ENCODE data around the gene TAPBP. TPM values are rescaled to one million over a fixed set of nuclear protein-coding genes. Genes with fewer than 3 reads are reported as not detected.
"Not testable (repeated sequence)": the region's sequence is repeated elsewhere in the genome, so short reads cannot be mapped to it uniquely, and the experiment has no call there.

Gene TAPBP
- total RNA-seq, 1 experiment from 2014 or later = 67.2 TPM

DNA sequence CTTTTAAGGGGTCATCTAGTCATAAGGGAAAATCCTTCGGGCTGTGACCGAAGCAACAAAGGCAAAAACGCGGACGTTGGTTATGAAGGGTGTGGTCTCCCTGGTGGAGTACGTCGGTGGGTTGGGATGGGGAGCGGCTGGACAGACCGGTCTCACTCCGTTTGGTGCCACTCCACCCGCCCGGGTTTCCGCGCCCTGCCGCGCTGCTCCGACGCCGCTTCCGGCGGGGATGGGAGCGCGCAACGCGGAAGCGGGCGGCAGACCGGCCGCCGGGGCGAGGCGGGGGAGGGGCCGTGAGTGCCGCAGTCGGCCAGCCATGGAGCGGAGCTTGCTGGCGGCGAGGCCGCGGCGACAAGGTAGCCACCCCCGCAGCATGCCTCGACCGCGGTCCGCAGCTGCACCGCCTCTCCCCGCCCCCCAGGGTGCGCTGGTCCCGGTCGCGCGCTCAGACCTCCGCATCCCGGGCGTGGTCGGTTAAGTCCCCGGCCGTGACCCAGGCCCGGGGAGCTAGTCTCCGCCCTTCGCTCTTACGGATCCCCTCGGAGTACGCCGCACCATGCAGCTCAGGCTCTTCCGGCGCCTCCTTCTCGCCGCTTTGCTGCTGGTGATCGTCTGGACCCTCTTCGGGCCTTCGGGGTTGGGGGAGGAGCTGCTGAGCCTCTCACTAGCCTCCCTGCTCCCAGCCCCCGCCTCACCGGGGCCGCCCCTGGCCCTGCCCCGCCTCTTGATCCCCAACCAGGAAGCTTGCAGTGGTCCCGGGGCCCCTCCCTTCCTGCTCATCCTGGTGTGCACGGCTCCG is 36.8 kb downstream of the TAPBP start, which contains the start of gene B3GALT4:
TSS of gene B3GALT4 (plus strand) at position 260 of the 799 bp plus-strand sequence. CDS start at position 557, 297 bp downstream.
- H3K9me2 ChIP-seq (replicated peaks; ENCODE audit: low read length) = no peaks in the 10 kb centered on the region
- H3K27me3 ChIP-seq (ENCODE audit: low read length) = no peaks in the 10 kb centered on the region
- peak within 1 kb of the TSS; percentile 98 for H3K4me2 ChIP-seq (ENCODE audit: low read length)
- H3K36me3 ChIP-seq (ENCODE audit: low read depth, low read length) = peaks cover 44% of the 10 kb centered on the region
- H3K9me3 ChIP-seq (ENCODE audit: low read length) = no peaks in the 10 kb centered on the region
- ChIA-PET POLR2A (ENCODE audit: unreplicated experiment) (interaction anchor here (0.8 kb wide), 1 partner anchor 29 kb away, joined by 7 read pairs; no protein-coding TSS in a partner anchor), CTCF (interaction anchor here (1.1 to 1.6 kb wide), 2 partner anchors 22 to 41 kb away, joined by 3 to 18 read pairs; partner anchors contain the start of gene ZBTB22)
- H3K9ac ChIP-seq (ENCODE audit: low read length) = peak within 1 kb of the TSS; percentile 71
- intact Hi-C loops (cut with micrococcal nuclease) = loop anchor here (10.0 kb wide), 1 partner anchor 72 kb away; the partner anchor contains the start of genes HSD17B8, RING1, RXRB and SLC39A7
- DNase-seq (peak; percentile 92), ATAC-seq (peak; percentile 70)
- peaks cover 29% of the 10 kb centered on the region for H3F3A ChIP-seq (ENCODE audit: low read length, unreplicated experiment)
- H3K27ac ChIP-seq (ENCODE audit: low read length) = peak within 1 kb of the TSS; percentile 77
- H4K20me1 ChIP-seq (ENCODE audit: low read length) = peaks cover 38% of the 10 kb centered on the region
- H2AFZ ChIP-seq (ENCODE audit: low read length) = peak within 1 kb of the TSS; percentile 57
- no TSS peak for BruUV-seq (replicated peaks)
- TF ChIP-seq, protein P1, sequence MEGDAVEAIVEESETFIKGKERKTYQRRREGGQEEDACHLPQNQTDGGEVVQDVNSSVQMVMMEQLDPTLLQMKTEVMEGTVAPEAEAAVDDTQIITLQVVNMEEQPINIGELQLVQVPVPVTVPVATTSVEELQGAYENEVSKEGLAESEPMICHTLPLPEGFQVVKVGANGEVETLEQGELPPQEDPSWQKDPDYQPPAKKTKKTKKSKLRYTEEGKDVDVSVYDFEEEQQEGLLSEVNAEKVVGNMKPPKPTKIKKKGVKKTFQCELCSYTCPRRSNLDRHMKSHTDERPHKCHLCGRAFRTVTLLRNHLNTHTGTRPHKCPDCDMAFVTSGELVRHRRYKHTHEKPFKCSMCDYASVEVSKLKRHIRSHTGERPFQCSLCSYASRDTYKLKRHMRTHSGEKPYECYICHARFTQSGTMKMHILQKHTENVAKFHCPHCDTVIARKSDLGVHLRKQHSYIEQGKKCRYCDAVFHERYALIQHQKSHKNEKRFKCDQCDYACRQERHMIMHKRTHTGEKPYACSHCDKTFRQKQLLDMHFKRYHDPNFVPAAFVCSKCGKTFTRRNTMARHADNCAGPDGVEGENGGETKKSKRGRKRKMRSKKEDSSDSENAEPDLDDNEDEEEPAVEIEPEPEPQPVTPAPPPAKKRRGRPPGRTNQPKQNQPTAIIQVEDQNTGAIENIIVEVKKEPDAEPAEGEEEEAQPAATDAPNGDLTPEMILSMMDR (conservative IDR thresholded peaks at IDR 0.05; ENCODE audit: low read depth, low read length) = no peak
- TF ChIP-seq EZH2 (IDR thresholded peaks at IDR 0.05; ENCODE audit: low read length, unreplicated experiment) (no peak), EZH2phosphoT487 (IDR thresholded peaks at IDR 0.05; ENCODE audit: borderline replicate concordance, low read length) (no peak)
- peak within 1 kb of the TSS; percentile 87 for H3K4me3 ChIP-seq (ENCODE audit: low read length)
- peaks cover 42% of the 10 kb centered on the region for H3K4me1 ChIP-seq (ENCODE audit: insufficient read depth, low read length)
- H3K79me2 ChIP-seq (ENCODE audit: low read length) = peaks cover 38% of the 10 kb centered on the region

DNA sequence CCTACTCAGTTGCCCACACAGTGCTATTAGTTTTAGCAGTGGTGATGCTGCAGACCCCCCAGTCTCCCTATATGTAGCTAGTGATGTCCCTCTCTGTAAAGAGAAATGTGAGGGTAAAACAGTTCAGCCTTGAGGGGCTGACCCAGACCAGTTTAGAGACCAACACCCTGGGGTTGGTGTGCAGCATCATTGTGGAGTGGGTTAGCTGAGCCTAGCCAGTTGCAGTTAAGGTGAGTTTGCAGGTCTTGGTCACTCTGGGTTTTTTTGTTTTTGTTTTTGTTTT is 37.4 kb downstream of the TAPBP start:
- Histone ChIP-seq H3K79me2 (ENCODE audit: low read length) (peaks cover 40% of the 10 kb centered on the region), H3K4me2 (ENCODE audit: low read length) (peak overlapping the region; percentile 98), H3K9me2 (replicated peaks; ENCODE audit: low read length) (no peaks in the 10 kb centered on the region), H2AFZ (ENCODE audit: low read length) (no peak overlapping the region), H3K9me3 (ENCODE audit: low read length) (no peaks in the 10 kb centered on the region), H3K36me3 (ENCODE audit: low read depth, low read length) (peaks cover 43% of the 10 kb centered on the region), H4K20me1 (ENCODE audit: low read length) (peaks cover 38% of the 10 kb centered on the region), H3K9ac (ENCODE audit: low read length) (peak overlapping the region; percentile 71), H3K27me3 (ENCODE audit: low read length) (no peaks in the 10 kb centered on the region), H3K4me1 (ENCODE audit: insufficient read depth, low read length) (peaks cover 42% of the 10 kb centered on the region), H3K27ac (ENCODE audit: low read length) (peak overlapping the region; percentile 77), H3F3A (ENCODE audit: low read length, unreplicated experiment) (peaks cover 29% of the 10 kb centered on the region), H3K4me3 (ENCODE audit: low read length) (peak overlapping the region; percentile 87)
- intact Hi-C loops (cut with micrococcal nuclease) = loop anchor here (10.0 kb wide), 1 partner anchor 72 kb away; the partner anchor contains the start of genes HSD17B8, RING1, RXRB and SLC39A7
- ChIA-PET CTCF (interaction anchor here (1.1 to 1.6 kb wide), 2 partner anchors 23 to 41 kb away, joined by 3 to 18 read pairs; partner anchors contain the start of gene ZBTB22), POLR2A (ENCODE audit: unreplicated experiment) (interaction anchor here (0.5 kb wide), 1 partner anchor 13 kb away, joined by 12 read pairs; the partner anchor contains the start of genes PFDN6 and WDR46)
- BruUV-seq (replicated peaks) = no TSS peak
- DNase-seq (no peak), ATAC-seq (no peak)
- TF ChIP-seq EZH2 (IDR thresholded peaks at IDR 0.05; ENCODE audit: low read length, unreplicated experiment) = no peak
- TF ChIP-seq, protein P1 (conservative IDR thresholded peaks at IDR 0.05; ENCODE audit: low read depth, low read length) = no peak
- TF ChIP-seq EZH2phosphoT487 (IDR thresholded peaks at IDR 0.05; ENCODE audit: borderline replicate concordance, low read length) = no peak

DNA sequence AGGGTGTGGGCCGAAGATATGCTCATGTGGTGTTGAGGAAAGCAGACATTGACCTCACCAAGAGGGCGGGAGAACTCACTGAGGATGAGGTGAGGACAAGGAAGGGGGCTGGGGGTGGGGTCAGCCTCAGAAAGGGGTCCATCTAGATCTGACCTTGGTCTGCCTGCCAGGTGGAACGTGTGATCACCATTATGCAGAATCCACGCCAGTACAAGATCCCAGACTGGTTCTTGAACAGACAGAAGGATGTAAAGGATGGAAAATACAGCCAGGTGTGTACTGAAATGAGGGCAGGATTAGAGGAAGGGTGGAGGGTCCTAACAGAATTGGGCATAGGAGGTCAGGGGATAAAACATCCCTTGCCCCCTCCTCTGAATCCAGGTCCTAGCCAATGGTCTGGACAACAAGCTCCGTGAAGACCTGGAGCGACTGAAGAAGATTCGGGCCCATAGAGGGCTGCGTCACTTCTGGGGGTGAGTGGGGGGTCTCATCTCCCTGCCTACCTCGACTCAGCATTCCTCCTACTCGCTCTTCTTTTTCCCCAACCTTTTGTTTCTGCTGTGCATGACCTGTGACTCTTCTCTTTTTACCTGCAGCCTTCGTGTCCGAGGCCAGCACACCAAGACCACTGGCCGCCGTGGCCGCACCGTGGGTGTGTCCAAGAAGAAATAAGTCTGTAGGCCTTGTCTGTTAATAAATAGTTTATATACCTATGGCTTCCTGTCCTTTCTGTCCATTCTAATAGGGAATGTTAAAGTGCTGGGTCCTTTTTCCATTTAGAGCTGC is 37.9 kb downstream of the TAPBP start:
- peak overlapping the region; percentile 77 for H3K27ac ChIP-seq (ENCODE audit: low read length)
- POLR2A ChIA-PET (ENCODE audit: unreplicated experiment) = interaction anchor here (0.5 kb wide), 1 partner anchor 13 kb away, joined by 12 read pairs; the partner anchor contains the start of genes PFDN6 and WDR46
- peak overlapping the region; percentile 98 for H3K4me2 ChIP-seq (ENCODE audit: low read length)
- H3K4me3 ChIP-seq (ENCODE audit: low read length) = peak overlapping the region; percentile 87
- not testable (repeated sequence) for H2AFZ ChIP-seq (ENCODE audit: low read length); H3K27me3 ChIP-seq (ENCODE audit: low read length); BruUV-seq (replicated peaks); ATAC-seq; H3K9me2 ChIP-seq (replicated peaks; ENCODE audit: low read length); DNase-seq; H3K9me3 ChIP-seq (ENCODE audit: low read length)
- CTCF ChIA-PET = interaction anchor here (0.7 to 1.1 kb wide), 2 partner anchors 23 to 26 kb away, joined by 3 to 5 read pairs; no protein-coding TSS in a partner anchor
- H3K79me2 ChIP-seq (ENCODE audit: low read length) = peaks cover 44% of the 10 kb centered on the region
- peaks cover 42% of the 10 kb centered on the region for H3K4me1 ChIP-seq (ENCODE audit: insufficient read depth, low read length)
- intact Hi-C loops (cut with micrococcal nuclease) = loop anchor here (10.0 kb wide), 1 partner anchor 71 kb away; the partner anchor contains the start of genes HSD17B8, RING1, RXRB and SLC39A7
- H3K9ac ChIP-seq (ENCODE audit: low read length) = peak overlapping the region; percentile 71
- H4K20me1 ChIP-seq (ENCODE audit: low read length) = peaks cover 38% of the 10 kb centered on the region
- H3K36me3 ChIP-seq (ENCODE audit: low read depth, low read length) = peaks cover 43% of the 10 kb centered on the region
- H3F3A ChIP-seq (ENCODE audit: low read length, unreplicated experiment) = peaks cover 29% of the 10 kb centered on the region
